ENCODE data around the gene TANGO2.

DNA sequence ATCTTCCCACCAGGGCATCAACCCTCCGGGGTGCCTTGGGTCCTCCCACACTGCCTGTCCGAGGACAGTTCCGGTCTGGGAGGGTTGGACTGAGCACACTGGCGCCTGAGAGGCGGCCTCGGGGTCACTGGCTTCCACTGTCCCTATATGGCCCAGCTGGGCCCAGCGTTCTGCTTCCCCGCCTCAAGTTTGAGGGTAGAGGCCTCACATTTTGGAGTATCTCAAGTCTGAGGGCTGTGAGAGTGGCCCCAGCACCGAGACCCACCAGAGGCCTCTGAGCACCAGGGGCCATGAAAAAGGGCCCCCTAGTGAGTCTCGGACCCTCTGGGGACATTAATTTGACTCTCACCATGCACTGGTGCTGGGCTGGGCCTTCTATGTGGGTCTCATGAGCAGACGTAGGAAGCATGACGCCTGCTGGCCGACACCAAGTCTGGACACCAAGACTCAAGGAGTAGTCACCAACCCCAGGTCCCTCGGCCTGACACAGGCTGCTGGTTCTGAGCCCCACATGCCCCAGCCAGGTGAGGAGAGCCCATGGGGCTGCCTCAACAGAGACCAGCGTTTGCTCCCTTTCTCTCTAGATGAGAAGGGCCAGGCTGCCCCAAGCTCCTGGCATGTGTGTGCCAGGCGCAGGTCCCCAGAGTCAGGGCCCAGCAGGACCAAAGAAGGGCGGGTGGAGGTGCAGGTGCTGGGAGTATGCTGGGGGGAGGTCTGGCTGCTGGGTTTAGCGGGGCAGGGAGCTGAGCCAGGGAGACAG is 31.8 kb upstream of the TANGO2 start:
- TF ChIP-seq POLR2A (IDR thresholded peaks at IDR 0.05) (no peak), EP300 (IDR thresholded peaks at IDR 0.05) (no peak)
- TF ChIP-seq, protein P1, sequence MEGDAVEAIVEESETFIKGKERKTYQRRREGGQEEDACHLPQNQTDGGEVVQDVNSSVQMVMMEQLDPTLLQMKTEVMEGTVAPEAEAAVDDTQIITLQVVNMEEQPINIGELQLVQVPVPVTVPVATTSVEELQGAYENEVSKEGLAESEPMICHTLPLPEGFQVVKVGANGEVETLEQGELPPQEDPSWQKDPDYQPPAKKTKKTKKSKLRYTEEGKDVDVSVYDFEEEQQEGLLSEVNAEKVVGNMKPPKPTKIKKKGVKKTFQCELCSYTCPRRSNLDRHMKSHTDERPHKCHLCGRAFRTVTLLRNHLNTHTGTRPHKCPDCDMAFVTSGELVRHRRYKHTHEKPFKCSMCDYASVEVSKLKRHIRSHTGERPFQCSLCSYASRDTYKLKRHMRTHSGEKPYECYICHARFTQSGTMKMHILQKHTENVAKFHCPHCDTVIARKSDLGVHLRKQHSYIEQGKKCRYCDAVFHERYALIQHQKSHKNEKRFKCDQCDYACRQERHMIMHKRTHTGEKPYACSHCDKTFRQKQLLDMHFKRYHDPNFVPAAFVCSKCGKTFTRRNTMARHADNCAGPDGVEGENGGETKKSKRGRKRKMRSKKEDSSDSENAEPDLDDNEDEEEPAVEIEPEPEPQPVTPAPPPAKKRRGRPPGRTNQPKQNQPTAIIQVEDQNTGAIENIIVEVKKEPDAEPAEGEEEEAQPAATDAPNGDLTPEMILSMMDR (IDR thresholded peaks at IDR 0.05), result no peak
